Spleen (tissue), 11 donors: Measurements from ENCODE around the gene ROBO1. TPM values are rescaled to one million over a fixed set of nuclear protein-coding genes. Genes with fewer than 3 reads are reported as not detected.

Experiments used
- DNase-seq: peaks from one replicate; pipeline ENCODE4 v3.0.0-alpha.2; 2020
- H3K27ac ChIP-seq, 8 donors: fragments of 200-600 bp; sonication (generic) in 7 of 8; 1 replicate in 4 of 8; 2 replicates in 4 of 8; pipeline versions ENCODE4 v1.5.0 to v1.8.0; 2016 to 2021; ENCODE audit warnings: inconsistent platforms in 4 of 8, mild to moderate bottlenecking in 4 of 8, moderate library complexity in 1 of 8
- H3K27me3 ChIP-seq, 7 donors: fragments of 200-600 bp; sonication (generic) in 6 of 7; replicated peaks in 1 of 7; 1 replicate in 4 of 7; 2 replicates in 3 of 7; pipeline versions ENCODE4 v1.5.0 to v1.8.0; 2016 to 2021; ENCODE audit warnings: inconsistent platforms in 3 of 7, mild to moderate bottlenecking in 1 of 7
- H3K36me3 ChIP-seq, 6 donors: fragments of 200-600 bp; sonication (generic) in 5 of 6; 1 replicate in 4 of 6; 2 replicates in 2 of 6; pipeline versions ENCODE4 v1.5.0 to v1.8.0; 2016 to 2021; ENCODE audit warnings: inconsistent platforms in 2 of 6
- H3K4me1 ChIP-seq, 6 donors: fragments of 200-600 bp; sonication (generic) in 5 of 6; 1 replicate in 3 of 6; 2 replicates in 3 of 6; pipeline versions ENCODE4 v1.5.0 to v1.8.0; 2016 to 2021; ENCODE audit warnings: inconsistent platforms in 3 of 6
- H3K4me3 ChIP-seq, 8 donors: fragments of 200-600 bp; sonication (generic) in 7 of 8; 1 replicate in 4 of 8; 2 replicates in 4 of 8; pipeline versions ENCODE4 v1.5.0 to v1.8.0; 2016 to 2021; ENCODE audit warnings: inconsistent platforms in 4 of 8, mild to moderate bottlenecking in 4 of 8, moderate library complexity in 2 of 8
- H3K9me3 ChIP-seq, 8 donors: fragments of 200-600 bp; sonication (generic) in 7 of 8; 1 replicate in 4 of 8; 2 replicates in 4 of 8; pipeline versions ENCODE4 v1.5.0 to v1.8.0; 2016 to 2021; ENCODE audit warnings: inconsistent platforms in 4 of 8
- CTCF ChIP-seq, 11 experiments: fragments of 200-600 bp in 7 of 11; fragments of 450-650 bp in 4 of 11; sonication (generic) in 4 of 11; IDR thresholded peaks in 8 of 11; conservative IDR thresholded peaks in 3 of 11; 1 replicate in 7 of 11; 2 replicates in 4 of 11; pipeline versions ENCODE4 v1.4.0 to v1.8.0; 2016 to 2021; ENCODE audit warnings: antibody characterized with exemption in 11 of 11, inconsistent platforms in 4 of 11, mild to moderate bottlenecking in 1 of 11
- POLR2A ChIP-seq, 3 donors: fragments of 450-650 bp; IDR thresholded peaks; one replicate each; pipeline ENCODE4 v1.5.1; 2017; ENCODE audit warnings: antibody characterized with exemption in 3 of 3, mild to moderate bottlenecking in 1 of 3
- POLR2AphosphoS5 ChIP-seq, 3 donors: sonication (generic); formaldehyde crosslinking; IDR thresholded peaks; one replicate each; pipeline ENCODE4 v1.5.1; 2017; ENCODE audit warnings: antibody characterized with exemption in 3 of 3
- WGBS, 5 donors: extraction: QIAGEN DNeasy Blood & Tissue Kit in 3 of 5; methylation state at CpG; one replicate each; pipeline versions ENCODE4 v1.1.5 to v1.1.7; 2013 to 2018; 5-methylcytosine and 5-hydroxymethylcytosine counted together
- intact Hi-C: fragments of 100-400 bp; cut with DNase I; formaldehyde crosslinking; loops from one replicate; pipeline ENCODE4 v1.15.0; 2023; ENCODE audit warnings: low total_unique reads
- polyA plus RNA-seq, 3 donors: library from polyadenylated mRNA; stranded (reverse); fragments of 200-250 nt; gene quantifications; one replicate each; pipeline ENCODE4 v1.2.1, GENCODE V29; 2013
- total RNA-seq, 7 donors: library from RNA; depleted of rRNA in 3 of 7; stranded (reverse); fragments of >200 nt in 3 of 7; fragmentation: NEBNext Ultra II Directional in 4 of 7; extraction: Animal tissue kit (Norgen Biotek cat#: 25700) in 4 of 7; gene quantifications; one replicate each; pipeline versions ENCODE4 v1.1.0 to v1.2.1, GENCODE V29; 2016 to 2021
- donor health status: healthy with polysubstance abuse.
- donor health status: DM: no; HTN: no; CAD: no; lungs with moderate emphysema.
- donor health status: DM: no; HTN: no; CAD: no.
- donor health status: Bipolar disorder and iron deficiency.
- donor health status: healthy.
- donor health status: DM: no; HTN: no; CAD: no.
- donor health status: DM: yes; HTN: yes; CAD: no.

The ROBO1 gene
- total and polyA plus RNA-seq, 10 donors = 3.4 to 37.3 (median 26.0) TPM

GRCh38 chr3:79657076-79657475 is 110.7 kb downstream of the ROBO1 start:
- no peak overlapping the region for H3K4me3 ChIP-seq
- intact Hi-C loops = no loop called here
- no peak for DNase-seq
- H3K27ac ChIP-seq = no peak overlapping the region
- no peaks in the 10 kb centered on the region for H3K4me1 ChIP-seq
- no peaks in the 10 kb centered on the region for H3K27me3 ChIP-seq
- no peaks in the 10 kb centered on the region for H3K36me3 ChIP-seq
- H3K9me3 ChIP-seq = peaks cover 0 to 16% (median under 1%) of the 10 kb centered on the region in 8 donors
- TF ChIP-seq POLR2A (IDR thresholded peaks at IDR 0.05) (no peak), CTCF (IDR thresholded peaks at IDR 0.05 in 8 of 11, conservative IDR thresholded peaks at IDR 0.05 in 3 of 11) (no peak), POLR2AphosphoS5 (IDR thresholded peaks at IDR 0.05) (no peak)

DNA sequence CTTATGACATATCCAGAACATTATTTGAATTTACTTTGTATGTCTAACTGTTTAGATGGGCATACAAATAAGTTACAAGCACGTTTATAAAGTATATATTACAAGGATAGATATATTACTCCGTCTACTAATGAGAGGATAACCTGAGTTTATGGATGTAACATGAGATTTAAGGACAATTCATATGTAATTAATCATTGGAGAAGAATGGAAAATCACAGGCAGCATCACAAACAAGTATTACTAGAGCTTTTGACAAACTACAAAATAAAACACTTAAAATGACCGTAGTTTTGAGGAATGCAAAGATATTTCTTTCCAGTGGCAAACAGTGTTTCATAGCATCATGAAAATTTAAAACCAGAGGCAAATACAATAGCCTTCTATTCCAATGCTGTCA is 113.8 kb downstream of the ROBO1 start:
- TF ChIP-seq POLR2AphosphoS5 (IDR thresholded peaks at IDR 0.05) (no peak), POLR2A (IDR thresholded peaks at IDR 0.05) (no peak)
- Histone ChIP-seq H3K9me3 (peaks cover 0 to 9% (median 0%) of the 10 kb centered on the region in 8 donors), H3K4me3 (no peak overlapping the region), H3K27ac (no peak overlapping the region), H3K36me3 (no peaks in the 10 kb centered on the region), H3K27me3 (no peaks in the 10 kb centered on the region), H3K4me1 (no peaks in the 10 kb centered on the region)
- intact Hi-C loops = no loop called here
- WGBS, 5 donors = 56 to 73% (median 57%) methylated on average over 3 of the region's 3 CpGs
- no peak for DNase-seq

GRCh38 chr3:79653266-79653830 is 114.5 kb downstream of the ROBO1 start:
- no peaks in the 10 kb centered on the region for H3K36me3 ChIP-seq
- TF ChIP-seq POLR2AphosphoS5 (IDR thresholded peaks at IDR 0.05) = no peak
- no peak for TF ChIP-seq POLR2A (IDR thresholded peaks at IDR 0.05)
- TF ChIP-seq CTCF (IDR thresholded peaks at IDR 0.05 in 8 of 11, conservative IDR thresholded peaks at IDR 0.05 in 3 of 11) = no peak
- no peaks in the 10 kb centered on the region for H3K4me1 ChIP-seq
- DNase-seq = no peak
- H3K27me3 ChIP-seq = no peaks in the 10 kb centered on the region
- H3K9me3 ChIP-seq = peaks cover 0 to 5% (median 0%) of the 10 kb centered on the region in 8 donors
- intact Hi-C loops = no loop called here
- 70 to 88% (median 80%) methylated on average over 4 of the region's 4 CpGs for WGBS, 5 donors
- H3K27ac ChIP-seq = no peak overlapping the region
- no peak overlapping the region for H3K4me3 ChIP-seq

GRCh38 chr3:79651536-79652065 is 116.2 kb downstream of the ROBO1 start:
- Histone ChIP-seq H3K36me3 (no peaks in the 10 kb centered on the region), H3K4me1 (no peaks in the 10 kb centered on the region), H3K9me3 (peaks cover 0 to 3% (median 0%) of the 10 kb centered on the region in 8 donors), H3K4me3 (no peak overlapping the region), H3K27me3 (no peaks in the 10 kb centered on the region), H3K27ac (no peak overlapping the region)
- TF ChIP-seq POLR2AphosphoS5 (IDR thresholded peaks at IDR 0.05) (no peak), CTCF (IDR thresholded peaks at IDR 0.05 in 8 of 11, conservative IDR thresholded peaks at IDR 0.05 in 3 of 11) (no peak), POLR2A (IDR thresholded peaks at IDR 0.05) (no peak)
- WGBS, 5 donors = 55 to 66% (median 58%) methylated on average over 7 of the region's 7 CpGs
- intact Hi-C loops = no loop called here
- no peak for DNase-seq
